CD8-positive, alpha-beta memory T cell (primary cell): Measurements from ENCODE around the gene COPS8. TPM values are rescaled to one million over a fixed set of nuclear protein-coding genes. Genes with fewer than 3 reads are reported as not detected.

ENCODE experiments used
- CTCF ChIA-PET: fragments of 350-600 bp; sonication (Branson Sonifier 250); formaldehyde crosslinking; loops from one replicate; lab custom pipeline; 2021; ENCODE audit warnings: antibody characterized with exemption; lab: Charles Lee
- POLR2A ChIA-PET: fragments of 350-600 bp; sonication (Branson Sonifier 250); formaldehyde crosslinking; loops from one replicate; lab custom pipeline; 2021; ENCODE audit warnings: antibody characterized with exemption; lab: Charles Lee
- DNase-seq, 5 donors: peaks; one replicate each; pipeline versions ENCODE4 v3.0.0 to v3.0.0-alpha.2; 2020 to 2022; ENCODE audit warnings: mixed read lengths in 1 of 5
- H3K27ac ChIP-seq: one replicate; pipeline ENCODE4 v1.7.0; 2013; ENCODE audit warnings: low read depth, mild to moderate bottlenecking, low read length, moderate library complexity
- H3K27me3 ChIP-seq: 2 replicates; pipeline ENCODE4 v1.7.0; 2013; ENCODE audit warnings: low read length, mild to moderate bottlenecking; ENCODE audit not compliant: insufficient read depth, poor library complexity, severe bottlenecking
- H3K36me3 ChIP-seq: 2 replicates; pipeline ENCODE4 v1.7.0; 2013; ENCODE audit warnings: mild to moderate bottlenecking, low read length, moderate library complexity; ENCODE audit not compliant: insufficient read depth
- H3K4me1 ChIP-seq: 2 replicates; pipeline ENCODE4 v1.7.0; 2013; ENCODE audit warnings: mild to moderate bottlenecking, low read length, moderate library complexity; ENCODE audit not compliant: insufficient read depth
- H3K4me3 ChIP-seq: 2 replicates; pipeline ENCODE4 v1.7.0; 2013; ENCODE audit warnings: mild to moderate bottlenecking, low read length
- H3K9me3 ChIP-seq: 2 replicates; pipeline ENCODE4 v1.7.0; 2013; ENCODE audit warnings: mild to moderate bottlenecking, low read length
- H3K27ac Mint-ChIP-seq, 8 donors: one replicate each; pipeline ENCODE4 v1.8.0; 2020 to 2021; ENCODE audit warnings: mixed read lengths in 8 of 8, mild to moderate bottlenecking in 6 of 8, inconsistent platforms in 3 of 8, moderate library complexity in 3 of 8
- H3K27me3 Mint-ChIP-seq, 2 donors: one replicate each; pipeline ENCODE4 v1.8.0; 2020 to 2021; ENCODE audit warnings: mixed read lengths in 2 of 2, mild to moderate bottlenecking in 1 of 2, moderate library complexity in 1 of 2
- H3K36me3 Mint-ChIP-seq, 3 donors: one replicate each; pipeline ENCODE4 v1.8.0; 2020 to 2021; ENCODE audit warnings: mixed read lengths in 3 of 3, inconsistent platforms in 1 of 3, mild to moderate bottlenecking in 1 of 3
- H3K4me1 Mint-ChIP-seq, 3 donors: one replicate each; pipeline ENCODE4 v1.8.0; 2020 to 2021; ENCODE audit warnings: mixed read lengths in 3 of 3, inconsistent platforms in 1 of 3, mild to moderate bottlenecking in 1 of 3
- H3K4me3 Mint-ChIP-seq, 7 donors: one replicate each; pipeline ENCODE4 v1.8.0; 2020 to 2021; ENCODE audit warnings: mixed read lengths in 7 of 7, mild to moderate bottlenecking in 6 of 7, moderate library complexity in 4 of 7, inconsistent platforms in 2 of 7
- H3K9me3 Mint-ChIP-seq, 5 donors: one replicate each; pipeline ENCODE4 v1.8.0; 2020 to 2022; ENCODE audit warnings: mixed read lengths in 5 of 5, mild to moderate bottlenecking in 3 of 5, moderate library complexity in 2 of 5, inconsistent platforms in 1 of 5
- polyA plus RNA-seq: library from polyadenylated mRNA; unstranded; fragments of 300-500 nt; fragmentation: Illumina TruSeq; gene quantifications from one replicate; pipeline ENCODE4 v1.2.3, GENCODE V29; 2021
- total RNA-seq, 2 experiments: library from RNA; stranded (reverse); gene quantifications; one replicate each; pipeline ENCODE4 v1.2.3, GENCODE V29; 2021

COPS8 gene
- total and polyA plus RNA-seq, 3 experiments from 2014 or later: 67.4 to 77.2 (median 75.4) TPM

- H3K4me1 Mint-ChIP-seq: no peaks in the 10 kb centered on the region
- Histone ChIP-seq H3K4me3 (no peak overlapping the region), H3K4me1 (no peaks in the 10 kb centered on the region), H3K27ac (no peak overlapping the region), H3K27me3 (no peaks in the 10 kb centered on the region), H3K9me3 (no peaks in the 10 kb centered on the region), H3K36me3 (no peaks in the 10 kb centered on the region)
- H3K4me3 Mint-ChIP-seq: no peak overlapping the region
- CTCF ChIA-PET: no interaction called here
- no peaks in the 10 kb centered on the region for H3K27me3 Mint-ChIP-seq
- DNase-seq: no peak
- peaks cover 0 to 2% (median 0%) of the 10 kb centered on the region in 3 donors for H3K36me3 Mint-ChIP-seq
- H3K9me3 Mint-ChIP-seq: peaks cover 0 to 2% (median 0%) of the 10 kb centered on the region in 5 donors
- no peak overlapping the region for H3K27ac Mint-ChIP-seq
- POLR2A ChIA-PET: no interaction called here
Measured at GRCh38 chr2:237115870-237116269, 30.2 kb downstream of the COPS8 start.

DNA sequence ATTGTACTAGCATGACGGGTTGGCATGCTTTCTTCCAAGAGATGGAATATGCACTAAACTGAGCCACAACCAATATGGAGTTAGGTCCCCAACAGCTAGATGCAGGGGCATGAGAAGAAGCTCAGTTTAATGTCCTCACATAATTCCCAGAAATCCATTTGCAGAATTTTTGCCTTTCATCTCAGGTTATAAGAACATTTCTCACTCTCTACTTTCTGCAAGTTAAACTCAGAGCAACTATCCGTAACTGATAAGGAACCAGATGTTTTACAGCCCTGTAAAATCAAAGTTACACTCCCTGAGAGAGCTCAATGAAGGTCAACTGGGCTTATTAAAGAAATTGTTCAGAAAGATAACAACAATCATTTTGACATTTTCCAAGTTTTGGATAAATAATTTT lies 30.7 kb downstream of the COPS8 start:
- no peaks in the 10 kb centered on the region for H3K9me3 Mint-ChIP-seq
- no peak overlapping the region for H3K27ac ChIP-seq
- no peaks in the 10 kb centered on the region for H3K4me1 ChIP-seq
- no peak overlapping the region for H3K4me3 ChIP-seq
- H3K27ac Mint-ChIP-seq: no peak overlapping the region
- ChIA-PET POLR2A (no interaction called here), CTCF (no interaction called here)
- no peak for DNase-seq
- no peaks in the 10 kb centered on the region for H3K27me3 ChIP-seq
- H3K27me3 Mint-ChIP-seq: no peaks in the 10 kb centered on the region
- no peaks in the 10 kb centered on the region for H3K4me1 Mint-ChIP-seq
- no peaks in the 10 kb centered on the region for H3K9me3 ChIP-seq
- no peak overlapping the region for H3K4me3 Mint-ChIP-seq
- no peaks in the 10 kb centered on the region for H3K36me3 ChIP-seq
- H3K36me3 Mint-ChIP-seq: no peaks in the 10 kb centered on the region

DNA sequence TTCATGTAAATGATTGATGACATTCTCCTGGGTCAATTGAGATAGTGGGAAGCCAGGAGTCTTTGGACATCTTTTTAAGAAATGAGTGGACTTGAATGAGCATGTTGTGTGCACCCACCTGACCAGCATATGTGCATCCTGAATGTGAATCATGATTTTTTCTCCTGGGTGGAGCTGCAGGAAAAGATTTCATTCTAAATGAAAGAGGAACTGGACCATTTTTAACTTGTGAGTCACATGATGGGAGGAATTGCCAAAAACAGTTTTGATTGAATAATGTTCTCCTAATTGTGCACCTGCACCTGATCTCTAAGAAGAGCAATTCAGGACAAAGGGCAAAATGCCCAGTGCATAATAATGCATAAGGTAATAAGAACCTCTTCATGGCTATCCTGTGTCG lies 32.3 kb downstream of the COPS8 start:
- H3K4me3 ChIP-seq: no peak overlapping the region
- no peak overlapping the region for H3K4me3 Mint-ChIP-seq
- H3K9me3 ChIP-seq: no peaks in the 10 kb centered on the region
- H3K9me3 Mint-ChIP-seq: no peaks in the 10 kb centered on the region
- DNase-seq: no peak
- no peaks in the 10 kb centered on the region for H3K4me1 Mint-ChIP-seq
- H3K27me3 ChIP-seq: no peaks in the 10 kb centered on the region
- no peaks in the 10 kb centered on the region for H3K36me3 Mint-ChIP-seq
- POLR2A ChIA-PET: no interaction called here
- CTCF ChIA-PET: no interaction called here
- no peaks in the 10 kb centered on the region for H3K36me3 ChIP-seq
- no peaks in the 10 kb centered on the region for H3K4me1 ChIP-seq
- no peak overlapping the region for H3K27ac ChIP-seq
- H3K27ac Mint-ChIP-seq: no peak overlapping the region
- no peaks in the 10 kb centered on the region for H3K27me3 Mint-ChIP-seq

DNA sequence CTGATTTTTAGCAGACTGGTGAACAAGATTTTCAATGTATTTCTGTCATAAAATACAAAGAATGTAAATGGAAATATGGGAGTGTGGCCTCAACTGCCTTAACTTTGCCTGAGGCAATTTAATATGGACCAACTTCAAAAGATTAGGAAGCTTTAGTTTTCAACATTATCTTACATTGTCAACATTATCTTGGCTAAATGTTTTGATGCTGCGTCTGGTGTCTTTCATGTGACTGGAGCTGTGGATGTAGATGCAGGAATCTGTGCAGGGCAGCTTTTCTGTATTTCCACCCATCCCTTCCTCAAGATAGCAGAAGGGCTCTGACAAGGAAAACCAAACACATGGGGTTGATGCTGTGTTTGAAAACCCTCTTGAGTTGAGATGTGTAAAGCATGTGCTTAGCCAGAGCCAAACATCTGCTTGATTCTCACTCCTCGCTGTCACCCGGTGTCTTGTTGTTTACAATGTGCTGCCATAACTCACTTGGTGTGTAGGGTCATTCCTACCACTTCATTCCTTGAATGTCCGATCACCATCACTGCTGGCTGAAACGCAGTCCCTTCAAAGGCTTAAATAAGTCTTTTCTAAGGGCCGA lies 33.0 kb downstream of the COPS8 start:
- no peaks in the 10 kb centered on the region for H3K9me3 Mint-ChIP-seq
- POLR2A ChIA-PET: no interaction called here
- CTCF ChIA-PET: no interaction called here
- Histone ChIP-seq H3K36me3 (no peaks in the 10 kb centered on the region), H3K9me3 (no peaks in the 10 kb centered on the region), H3K4me3 (no peak overlapping the region), H3K4me1 (no peaks in the 10 kb centered on the region), H3K27me3 (no peaks in the 10 kb centered on the region), H3K27ac (no peak overlapping the region)
- no peaks in the 10 kb centered on the region for H3K4me1 Mint-ChIP-seq
- H3K27me3 Mint-ChIP-seq: no peaks in the 10 kb centered on the region
- H3K36me3 Mint-ChIP-seq: no peaks in the 10 kb centered on the region
- no peak overlapping the region for H3K4me3 Mint-ChIP-seq
- no peak for DNase-seq
- no peak overlapping the region for H3K27ac Mint-ChIP-seq

- H3K27me3 Mint-ChIP-seq: peaks cover 0 to 4% of the 10 kb centered on the region in 2 donors
- H3K36me3 ChIP-seq: no peaks in the 10 kb centered on the region
- no peaks in the 10 kb centered on the region for H3K27me3 ChIP-seq
- no peaks in the 10 kb centered on the region for H3K36me3 Mint-ChIP-seq
- no peaks in the 10 kb centered on the region for H3K4me1 Mint-ChIP-seq
- H3K9me3 Mint-ChIP-seq: no peaks in the 10 kb centered on the region
- H3K4me1 ChIP-seq: no peaks in the 10 kb centered on the region
- DNase-seq: no peak
- H3K4me3 ChIP-seq: no peak overlapping the region
- no peak overlapping the region for H3K4me3 Mint-ChIP-seq
- H3K27ac Mint-ChIP-seq: no peak overlapping the region
- H3K9me3 ChIP-seq: no peaks in the 10 kb centered on the region
- no peak overlapping the region for H3K27ac ChIP-seq
- ChIA-PET POLR2A (no interaction called here), CTCF (interaction anchor here (1.3 kb wide), 1 partner anchor 11 kb away, joined by 3 read pairs; no protein-coding TSS in a partner anchor)
Measured at GRCh38 chr2:237120916-237121315, 35.2 kb downstream of the COPS8 start.

GRCh38 chr2:237121321-237121720 lies 35.6 kb downstream of the COPS8 start:
- peaks cover 0 to 4% of the 10 kb centered on the region in 2 donors for H3K27me3 Mint-ChIP-seq

DNA sequence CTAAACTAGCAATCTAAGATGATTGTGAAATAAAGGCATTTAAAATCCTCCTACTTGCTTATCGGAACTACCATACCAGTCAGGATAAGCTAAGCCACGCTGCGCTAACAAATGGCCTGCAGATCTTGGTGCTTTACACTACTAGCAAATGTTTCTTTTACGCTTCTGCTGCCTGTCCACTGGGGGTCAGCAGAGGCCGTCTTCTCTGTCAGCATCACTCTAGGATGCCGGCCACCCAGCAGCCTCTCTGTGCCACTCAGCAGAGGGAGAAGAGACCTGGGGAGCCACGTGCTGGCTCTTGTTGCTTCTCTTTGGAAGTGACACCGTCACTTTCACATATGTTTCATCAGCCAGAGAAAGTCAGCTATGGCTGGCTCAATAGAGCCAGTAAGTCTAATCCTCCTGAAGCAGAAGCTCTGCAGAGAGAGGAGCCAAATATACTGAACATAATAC lies 36.6 kb downstream of the COPS8 start:
- no peak for DNase-seq
- no peak overlapping the region for H3K4me3 Mint-ChIP-seq
- no peaks in the 10 kb centered on the region for H3K9me3 Mint-ChIP-seq
- H3K4me1 Mint-ChIP-seq: no peaks in the 10 kb centered on the region
- H3K27ac ChIP-seq: no peak overlapping the region
- peaks cover 0 to 4% of the 10 kb centered on the region in 2 donors for H3K27me3 Mint-ChIP-seq
- H3K27ac Mint-ChIP-seq: no peak overlapping the region
- ChIA-PET CTCF (interaction anchor here (1.3 kb wide), 1 partner anchor 10 kb away, joined by 3 read pairs; no protein-coding TSS in a partner anchor), POLR2A (no interaction called here)
- H3K4me3 ChIP-seq: no peak overlapping the region
- H3K9me3 ChIP-seq: no peaks in the 10 kb centered on the region
- H3K36me3 ChIP-seq: no peaks in the 10 kb centered on the region
- no peaks in the 10 kb centered on the region for H3K36me3 Mint-ChIP-seq
- H3K27me3 ChIP-seq: no peaks in the 10 kb centered on the region
- H3K4me1 ChIP-seq: no peaks in the 10 kb centered on the region

More at GRCh38 chr2:237121321-237121720, 35.6 kb downstream of the COPS8 start:
- H3K4me3 Mint-ChIP-seq: no peak overlapping the region
- no peaks in the 10 kb centered on the region for H3K4me1 Mint-ChIP-seq
- Histone ChIP-seq H3K27me3 (no peaks in the 10 kb centered on the region), H3K4me3 (no peak overlapping the region), H3K4me1 (no peaks in the 10 kb centered on the region), H3K36me3 (no peaks in the 10 kb centered on the region), H3K27ac (no peak overlapping the region), H3K9me3 (no peaks in the 10 kb centered on the region)
- DNase-seq: no peak
- no peak overlapping the region for H3K27ac Mint-ChIP-seq
- H3K9me3 Mint-ChIP-seq: no peaks in the 10 kb centered on the region
- POLR2A ChIA-PET: no interaction called here
- H3K36me3 Mint-ChIP-seq: no peaks in the 10 kb centered on the region
- CTCF ChIA-PET: interaction anchor here (1.3 kb wide), 1 partner anchor 11 kb away, joined by 3 read pairs; no protein-coding TSS in a partner anchor

- H3K4me1 ChIP-seq: no peaks in the 10 kb centered on the region
- H3K27ac ChIP-seq: no peak overlapping the region
- no peaks in the 10 kb centered on the region for H3K36me3 ChIP-seq
- H3K4me3 ChIP-seq: no peak overlapping the region
- H3K36me3 Mint-ChIP-seq: no peaks in the 10 kb centered on the region
- peaks cover 1 to 4% of the 10 kb centered on the region in 2 donors for H3K27me3 Mint-ChIP-seq
- no peak for DNase-seq
- POLR2A ChIA-PET: no interaction called here
- no peak overlapping the region for H3K4me3 Mint-ChIP-seq
- H3K27me3 ChIP-seq: no peaks in the 10 kb centered on the region
- CTCF ChIA-PET: no interaction called here
- no peak overlapping the region for H3K27ac Mint-ChIP-seq
- no peaks in the 10 kb centered on the region for H3K9me3 Mint-ChIP-seq
- no peaks in the 10 kb centered on the region for H3K4me1 Mint-ChIP-seq
- H3K9me3 ChIP-seq: no peaks in the 10 kb centered on the region
Measured at GRCh38 chr2:237124820-237125219, 39.1 kb downstream of the COPS8 start.
